T47D (cell line): Measurements from ENCODE around the gene CISTR.

Experiments
- DNase-seq, 2 experiments: peaks; one replicate each; pipeline versions ENCODE4 v3.0.0 to v3.0.0-alpha.2; 2011 to 2012; ENCODE audit warnings: low read depth in 1 of 2, low spot score in 1 of 2
- JUND ChIP-seq: IDR thresholded peaks from 2 replicates; pipeline ENCODE4 v1.6.1; 2012; ENCODE audit warnings: low read depth
- in situ Hi-C: cut with HindIII; loops from 2 replicates; pipeline ENCODE4 v1.10.0; 2016; ENCODE audit warnings: low sequenced_read_pairs, low pct_unique_long_range_greater_than_20kb

The CISTR gene

GRCh38 chr12:53757101-53757770 is 5.5 kb upstream of the CISTR start:
- DNase-seq, result peak; percentile 56 to 82
- no peak for TF ChIP-seq JUND
- in situ Hi-C loops, result no loop called here

- DNase-seq, result no peak
- in situ Hi-C loops, result no loop called here
- no peak for TF ChIP-seq JUND
These were observed 4.7 kb upstream of the CISTR start for GRCh38 chr12:53756300-53757100.

- in situ Hi-C loops, result no loop called here
- TF ChIP-seq JUND, result no peak
- no peak for DNase-seq
These were observed 4.1 kb upstream of the CISTR start for GRCh38 chr12:53755893-53756292.

GRCh38 chr12:53755451-53755891 is 3.7 kb upstream of the CISTR start:
- no peak for DNase-seq
- no peak for TF ChIP-seq JUND
- in situ Hi-C loops, result no loop called here

DNA sequence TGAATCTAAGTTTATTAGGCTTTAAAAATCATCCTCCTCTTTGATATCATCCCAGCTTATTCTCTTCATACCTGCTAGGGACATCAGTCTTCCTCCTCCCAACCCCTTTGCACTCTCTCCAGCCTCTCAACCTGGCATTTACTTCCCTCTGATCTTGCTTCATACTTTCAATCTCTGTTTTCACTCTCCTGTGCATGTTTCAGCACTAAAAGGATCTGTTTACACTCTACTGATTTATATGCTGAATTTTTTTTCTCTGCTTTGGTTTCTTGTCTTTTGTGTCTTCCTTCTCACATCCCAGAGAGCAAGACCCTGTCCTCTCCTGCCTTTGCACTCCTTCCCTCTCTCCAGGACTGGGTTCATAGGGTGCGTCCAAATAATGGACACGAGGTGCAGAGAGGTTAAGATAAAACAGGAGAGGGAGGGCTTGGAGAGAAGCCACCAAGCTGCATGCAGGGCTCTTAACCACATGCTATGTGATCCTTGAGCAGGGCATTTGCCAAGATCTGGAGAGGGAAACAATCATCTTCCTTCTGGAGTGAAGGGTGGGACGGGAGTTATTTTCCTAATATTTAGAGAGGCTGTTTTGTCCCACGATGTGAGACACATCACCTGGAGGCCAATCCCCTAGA is 3.0 kb upstream of the CISTR start:
- DNase-seq, result no peak
- in situ Hi-C loops, result no loop called here
- TF ChIP-seq JUND, result no peak

DNA sequence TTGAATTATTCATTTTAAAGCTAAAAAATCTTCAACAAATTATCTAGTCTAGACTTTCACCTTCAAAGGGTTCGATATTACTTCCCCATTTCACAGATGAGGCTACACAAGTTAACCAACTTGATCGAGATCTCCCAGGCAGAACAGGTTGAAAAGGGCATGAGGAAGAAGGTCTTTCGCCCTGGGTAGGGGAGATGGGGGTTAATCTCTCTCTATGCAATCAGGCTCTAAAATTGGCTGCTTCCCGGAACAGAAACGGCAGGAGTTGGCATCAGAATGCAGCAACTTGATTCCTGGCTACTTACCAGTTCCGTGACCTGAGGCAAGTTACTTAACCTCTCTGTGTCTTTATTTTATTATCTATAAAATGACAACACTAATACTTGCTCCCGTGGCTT is 2.4 kb upstream of the CISTR start:
- in situ Hi-C loops, result no loop called here
- no peak for TF ChIP-seq JUND
- no peak for DNase-seq

- TF ChIP-seq JUND, result no peak
- in situ Hi-C loops, result no loop called here
- DNase-seq, result no peak
These were observed 842 bp upstream of the CISTR start for GRCh38 chr12:53752621-53753020.

DNA sequence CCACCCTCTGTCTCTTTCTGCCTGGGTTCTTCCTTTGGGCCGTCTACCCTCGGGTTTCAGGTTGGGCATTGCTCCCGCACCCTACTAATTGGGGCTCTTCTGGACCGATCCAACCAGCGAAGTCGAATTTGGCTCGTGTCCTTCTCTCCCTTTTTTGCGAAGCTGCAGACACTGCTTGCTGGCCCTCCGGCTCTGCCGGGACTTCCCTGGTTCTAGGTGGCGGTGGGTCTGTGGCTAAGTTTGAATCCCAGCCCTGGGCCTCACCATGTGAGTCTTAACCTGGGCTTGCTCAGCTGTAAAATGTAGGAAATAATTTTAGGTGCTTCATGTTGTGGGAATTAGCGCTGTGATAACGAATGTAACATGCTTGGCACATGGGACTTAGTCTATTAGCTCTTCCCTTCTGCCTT is 418 bp upstream of the CISTR start:
- DNase-seq, result no peak
- no peak for TF ChIP-seq JUND
- in situ Hi-C loops, result no loop called here

GRCh38 chr12:53750812-53751335 is 905 bp downstream of the CISTR start:
- no peak for TF ChIP-seq JUND
- in situ Hi-C loops, result no loop called here
- DNase-seq, result no peak

DNA sequence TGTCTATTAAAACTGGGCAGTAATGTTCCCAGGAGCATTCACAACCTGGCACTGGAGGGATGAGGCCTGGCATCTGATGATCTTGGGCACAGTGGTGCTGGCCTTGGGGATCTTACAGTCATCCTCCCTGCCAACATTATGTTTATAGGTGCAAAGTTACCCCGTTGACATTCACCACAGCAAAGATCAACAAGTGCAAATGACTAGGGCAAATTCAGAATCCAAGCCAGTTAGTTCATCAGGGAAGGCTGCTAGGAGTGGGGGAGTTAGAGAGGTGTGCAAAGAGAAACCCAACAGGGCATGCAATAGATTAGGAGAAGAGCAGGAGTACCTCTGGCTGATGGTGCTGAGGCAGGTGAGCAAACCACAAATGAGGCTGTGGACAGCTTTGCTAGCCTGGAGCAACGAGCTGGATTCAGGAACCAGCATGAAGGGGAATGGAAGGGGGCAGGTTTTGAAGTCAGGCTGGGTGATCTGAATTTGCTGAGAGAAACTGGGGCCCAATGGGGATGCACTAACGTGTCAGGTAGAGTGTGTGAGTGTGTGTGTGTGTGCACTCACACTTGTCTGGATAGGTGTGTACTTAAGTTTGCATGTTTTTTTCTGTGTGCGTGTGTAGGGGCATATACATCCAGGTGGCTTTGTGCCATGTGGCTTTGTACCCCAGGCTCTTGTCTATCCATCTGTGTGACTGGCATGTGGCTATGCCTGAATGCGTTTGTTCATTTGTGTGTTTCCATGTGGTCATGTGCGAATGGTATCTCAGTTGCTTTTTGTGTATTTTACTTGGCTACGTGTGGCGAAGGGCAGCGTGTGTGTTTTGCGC is 1.6 kb downstream of the CISTR start:
- DNase-seq, result no peak
- in situ Hi-C loops, result no loop called here
- no peak for TF ChIP-seq JUND

- DNase-seq, result no peak
- in situ Hi-C loops, result no loop called here
- TF ChIP-seq JUND, result no peak
These were observed 3.5 kb downstream of the CISTR start for GRCh38 chr12:53748072-53748840.

GRCh38 chr12:53747095-53747494 is 4.7 kb downstream of the CISTR start:
- in situ Hi-C loops, result no loop called here
- TF ChIP-seq JUND, result no peak
- DNase-seq, result no peak
